ENCODE data around the gene RASSF5.

DNA sequence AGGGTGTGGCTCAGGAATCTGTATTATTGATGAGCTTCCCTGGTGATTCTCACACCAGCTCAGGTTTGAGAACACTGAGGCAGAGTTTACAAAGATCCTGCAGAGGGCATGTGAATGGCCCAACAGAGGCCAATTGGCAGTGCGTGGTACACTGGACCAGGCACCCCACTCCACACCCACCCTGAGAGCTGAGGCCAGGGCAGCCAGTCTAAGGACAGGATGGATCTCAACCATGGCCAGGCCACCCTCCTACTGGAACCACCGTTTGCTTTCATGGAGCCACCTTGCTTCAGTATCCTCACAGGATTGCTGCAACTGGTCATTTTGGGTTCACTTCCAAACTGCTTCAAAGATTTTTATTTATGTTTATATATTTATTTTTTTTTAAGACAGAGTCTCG, 7.3 kb upstream of the RASSF5 start:
- TF ChIP-seq, protein P1, sequence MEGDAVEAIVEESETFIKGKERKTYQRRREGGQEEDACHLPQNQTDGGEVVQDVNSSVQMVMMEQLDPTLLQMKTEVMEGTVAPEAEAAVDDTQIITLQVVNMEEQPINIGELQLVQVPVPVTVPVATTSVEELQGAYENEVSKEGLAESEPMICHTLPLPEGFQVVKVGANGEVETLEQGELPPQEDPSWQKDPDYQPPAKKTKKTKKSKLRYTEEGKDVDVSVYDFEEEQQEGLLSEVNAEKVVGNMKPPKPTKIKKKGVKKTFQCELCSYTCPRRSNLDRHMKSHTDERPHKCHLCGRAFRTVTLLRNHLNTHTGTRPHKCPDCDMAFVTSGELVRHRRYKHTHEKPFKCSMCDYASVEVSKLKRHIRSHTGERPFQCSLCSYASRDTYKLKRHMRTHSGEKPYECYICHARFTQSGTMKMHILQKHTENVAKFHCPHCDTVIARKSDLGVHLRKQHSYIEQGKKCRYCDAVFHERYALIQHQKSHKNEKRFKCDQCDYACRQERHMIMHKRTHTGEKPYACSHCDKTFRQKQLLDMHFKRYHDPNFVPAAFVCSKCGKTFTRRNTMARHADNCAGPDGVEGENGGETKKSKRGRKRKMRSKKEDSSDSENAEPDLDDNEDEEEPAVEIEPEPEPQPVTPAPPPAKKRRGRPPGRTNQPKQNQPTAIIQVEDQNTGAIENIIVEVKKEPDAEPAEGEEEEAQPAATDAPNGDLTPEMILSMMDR (IDR thresholded peaks at IDR 0.05) = no peak
- TF ChIP-seq POLR2A (IDR thresholded peaks at IDR 0.05) = no peak
